ENCODE measurements around the gene POLH. TPM values are rescaled to one million over a fixed set of nuclear protein-coding genes. Genes with fewer than 3 reads are reported as not detected.

Gene POLH
- total RNA-seq, 6 donors from 2014 or later: 9.1 to 27.5 (median 19.8) TPM

DNA sequence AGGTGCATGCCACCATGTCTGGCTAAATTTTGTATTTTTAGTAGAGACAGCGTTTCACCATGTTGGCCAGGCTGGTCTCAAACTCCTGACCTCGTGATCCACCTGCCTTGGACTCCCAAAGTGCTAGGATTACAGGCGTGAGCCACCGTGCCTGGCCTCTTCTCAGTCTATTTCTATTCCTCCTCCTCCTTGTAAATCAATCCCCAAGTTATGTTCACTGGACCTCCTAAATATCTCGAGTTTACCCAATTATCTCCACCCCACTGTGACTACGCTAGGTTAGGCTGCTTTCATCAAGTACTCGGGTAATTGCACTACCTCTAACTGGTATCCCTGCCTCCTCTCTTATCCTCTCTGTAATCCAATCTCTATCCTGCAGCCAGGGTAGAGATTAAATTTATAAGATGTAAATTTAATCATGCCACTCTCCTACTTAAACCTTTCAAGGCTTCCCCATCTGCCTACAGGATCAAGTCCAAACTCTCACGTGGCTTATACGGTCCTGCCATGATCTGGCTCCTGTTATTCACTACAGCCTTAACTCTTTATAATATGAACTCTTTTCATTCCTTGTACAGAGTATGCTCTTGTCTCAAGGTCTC lies 58.8 kb downstream of the POLH start:
- no peaks in the 10 kb centered on the region for H3K9me3 ChIP-seq
- H3K36me3 ChIP-seq: peaks cover 3 to 19% (median 10%) of the 10 kb centered on the region in 4 donors
- peaks cover 33 to 48% (median 38%) of the 10 kb centered on the region in 4 donors for H3K4me1 ChIP-seq
- H3K27me3 ChIP-seq: no peaks in the 10 kb centered on the region
- H3K4me3 ChIP-seq: peak overlapping the region in 1 of 4 donors; percentile 64
- H3K27ac ChIP-seq: peak overlapping the region; percentile 84 to 92 (median 90)
- DNase-seq (no peak), ATAC-seq (ENCODE audit: low FRiP score in 2 of 2) (no peak)
- TF ChIP-seq EP300 (IDR thresholded peaks at IDR 0.05) (no peak), POLR2A (IDR thresholded peaks at IDR 0.05) (no peak), POLR2AphosphoS5 (IDR thresholded peaks at IDR 0.05) (no peak)
- TF ChIP-seq, protein P1, sequence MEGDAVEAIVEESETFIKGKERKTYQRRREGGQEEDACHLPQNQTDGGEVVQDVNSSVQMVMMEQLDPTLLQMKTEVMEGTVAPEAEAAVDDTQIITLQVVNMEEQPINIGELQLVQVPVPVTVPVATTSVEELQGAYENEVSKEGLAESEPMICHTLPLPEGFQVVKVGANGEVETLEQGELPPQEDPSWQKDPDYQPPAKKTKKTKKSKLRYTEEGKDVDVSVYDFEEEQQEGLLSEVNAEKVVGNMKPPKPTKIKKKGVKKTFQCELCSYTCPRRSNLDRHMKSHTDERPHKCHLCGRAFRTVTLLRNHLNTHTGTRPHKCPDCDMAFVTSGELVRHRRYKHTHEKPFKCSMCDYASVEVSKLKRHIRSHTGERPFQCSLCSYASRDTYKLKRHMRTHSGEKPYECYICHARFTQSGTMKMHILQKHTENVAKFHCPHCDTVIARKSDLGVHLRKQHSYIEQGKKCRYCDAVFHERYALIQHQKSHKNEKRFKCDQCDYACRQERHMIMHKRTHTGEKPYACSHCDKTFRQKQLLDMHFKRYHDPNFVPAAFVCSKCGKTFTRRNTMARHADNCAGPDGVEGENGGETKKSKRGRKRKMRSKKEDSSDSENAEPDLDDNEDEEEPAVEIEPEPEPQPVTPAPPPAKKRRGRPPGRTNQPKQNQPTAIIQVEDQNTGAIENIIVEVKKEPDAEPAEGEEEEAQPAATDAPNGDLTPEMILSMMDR (IDR thresholded peaks at IDR 0.05): no peak
- 80 to 85% methylated on average over 9 of the region's 9 CpGs for WGBS, 2 donors

DNA sequence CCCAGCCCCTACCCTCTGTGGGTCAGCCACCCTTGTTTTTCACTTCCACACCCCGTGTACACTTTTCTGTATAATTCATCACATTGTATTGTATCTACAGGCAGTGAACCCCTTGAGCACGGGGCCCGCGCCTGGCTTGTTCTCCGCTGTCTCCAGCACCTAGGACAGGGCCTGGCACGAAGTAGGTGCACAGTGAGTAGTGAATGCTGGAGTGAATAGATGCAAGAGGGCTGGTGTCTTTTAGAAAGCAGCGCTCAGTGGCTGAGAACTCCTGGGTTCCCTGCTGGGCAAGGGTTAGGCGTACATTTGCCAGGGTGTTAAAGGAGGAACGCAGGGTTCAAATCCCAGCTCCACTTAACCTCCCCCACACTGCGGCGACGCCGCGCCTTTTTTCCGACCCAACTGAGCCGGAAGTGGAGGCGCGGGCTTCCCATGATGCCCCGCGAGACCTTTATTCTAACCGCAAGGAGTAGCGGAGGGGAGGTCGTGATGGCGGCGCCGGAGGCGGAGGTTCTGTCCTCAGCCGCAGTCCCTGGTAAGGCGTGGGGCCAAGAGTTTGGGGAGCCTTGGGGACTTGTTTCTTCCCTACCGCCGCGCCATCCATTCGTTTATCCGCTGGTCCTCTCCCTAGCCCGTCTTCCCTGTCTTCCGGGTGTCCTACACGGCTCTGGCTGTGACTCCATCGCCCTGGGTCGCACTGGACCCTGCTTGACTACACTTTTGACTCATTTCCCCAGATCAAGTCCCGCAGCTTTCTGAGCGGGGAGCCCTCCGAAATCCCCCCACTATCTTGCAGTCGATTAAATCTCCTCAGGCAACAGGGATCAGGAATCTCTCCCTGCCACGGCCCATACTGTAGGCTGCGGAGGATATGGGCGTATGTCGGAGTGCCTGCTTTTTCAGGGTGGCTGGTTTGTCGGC lies 59.7 kb downstream of the POLH start, which contains the start of gene MAD2L1BP:
TSS of gene MAD2L1BP (plus strand) at position 454 of the 921 bp plus-strand sequence. CDS start at position 490, 36 bp downstream.
- H3K27me3 ChIP-seq: no peaks in the 10 kb centered on the region
- WGBS, 2 donors: 6 to 8% methylated on average over 38 to 48 of the region's 48 CpGs
- TF ChIP-seq POLR2A (IDR thresholded peaks at IDR 0.05) (peak in 3 of 4 donors; percentile 73 to 83 (median 76)), POLR2AphosphoS5 (IDR thresholded peaks at IDR 0.05) (peak; percentile 90 to 93), EP300 (IDR thresholded peaks at IDR 0.05) (no peak)
- TF ChIP-seq, protein P1 (IDR thresholded peaks at IDR 0.05): no peak
- peak; percentile 84 to 93 for DNase-seq
- peaks cover 28 to 46% (median 32%) of the 10 kb centered on the region in 4 donors for H3K4me1 ChIP-seq
- peak within 1 kb of the TSS; percentile 84 to 92 (median 90) for H3K27ac ChIP-seq
- peak within 1 kb of the TSS; percentile 64 to 91 (median 64) for H3K4me3 ChIP-seq
- peaks cover 8 to 27% (median 18%) of the 10 kb centered on the region in 4 donors for H3K36me3 ChIP-seq
- peak; percentile 94 to 97 for ATAC-seq (ENCODE audit: low FRiP score in 2 of 2)
- no peaks in the 10 kb centered on the region for H3K9me3 ChIP-seq

DNA sequence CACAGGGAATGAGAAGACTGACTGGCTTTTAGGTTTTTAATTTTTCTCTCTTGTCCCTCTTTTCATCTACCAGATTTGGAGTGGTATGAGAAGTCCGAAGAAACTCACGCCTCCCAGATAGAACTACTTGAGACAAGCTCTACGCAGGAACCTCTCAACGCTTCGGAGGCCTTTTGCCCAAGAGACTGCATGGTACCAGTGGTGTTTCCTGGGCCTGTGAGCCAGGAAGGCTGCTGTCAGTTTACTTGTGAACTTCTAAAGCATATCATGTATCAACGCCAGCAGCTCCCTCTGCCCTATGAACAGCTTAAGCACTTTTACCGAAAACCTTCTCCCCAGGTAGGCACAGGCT lies 60.3 kb downstream of the POLH start:
- no peak for TF ChIP-seq POLR2A (IDR thresholded peaks at IDR 0.05)
- no peak for TF ChIP-seq POLR2AphosphoS5 (IDR thresholded peaks at IDR 0.05)
- TF ChIP-seq EP300 (IDR thresholded peaks at IDR 0.05): no peak
- TF ChIP-seq, protein P1 (IDR thresholded peaks at IDR 0.05): no peak
- Histone ChIP-seq H3K4me3 (peak overlapping the region; percentile 64 to 91 (median 64)), H3K27ac (peak overlapping the region; percentile 84 to 92 (median 90)), H3K36me3 (peaks cover 8 to 34% (median 23%) of the 10 kb centered on the region in 4 donors), H3K9me3 (no peaks in the 10 kb centered on the region), H3K27me3 (no peaks in the 10 kb centered on the region), H3K4me1 (peaks cover 28 to 46% (median 31%) of the 10 kb centered on the region in 4 donors)
- WGBS, 2 donors: 15 to 25% methylated on average over 7 of the region's 7 CpGs
- ATAC-seq (ENCODE audit: low FRiP score in 2 of 2) (peak in 1 of 2 donors; percentile 9), DNase-seq (peak in 1 of 2 donors; percentile 42)

DNA sequence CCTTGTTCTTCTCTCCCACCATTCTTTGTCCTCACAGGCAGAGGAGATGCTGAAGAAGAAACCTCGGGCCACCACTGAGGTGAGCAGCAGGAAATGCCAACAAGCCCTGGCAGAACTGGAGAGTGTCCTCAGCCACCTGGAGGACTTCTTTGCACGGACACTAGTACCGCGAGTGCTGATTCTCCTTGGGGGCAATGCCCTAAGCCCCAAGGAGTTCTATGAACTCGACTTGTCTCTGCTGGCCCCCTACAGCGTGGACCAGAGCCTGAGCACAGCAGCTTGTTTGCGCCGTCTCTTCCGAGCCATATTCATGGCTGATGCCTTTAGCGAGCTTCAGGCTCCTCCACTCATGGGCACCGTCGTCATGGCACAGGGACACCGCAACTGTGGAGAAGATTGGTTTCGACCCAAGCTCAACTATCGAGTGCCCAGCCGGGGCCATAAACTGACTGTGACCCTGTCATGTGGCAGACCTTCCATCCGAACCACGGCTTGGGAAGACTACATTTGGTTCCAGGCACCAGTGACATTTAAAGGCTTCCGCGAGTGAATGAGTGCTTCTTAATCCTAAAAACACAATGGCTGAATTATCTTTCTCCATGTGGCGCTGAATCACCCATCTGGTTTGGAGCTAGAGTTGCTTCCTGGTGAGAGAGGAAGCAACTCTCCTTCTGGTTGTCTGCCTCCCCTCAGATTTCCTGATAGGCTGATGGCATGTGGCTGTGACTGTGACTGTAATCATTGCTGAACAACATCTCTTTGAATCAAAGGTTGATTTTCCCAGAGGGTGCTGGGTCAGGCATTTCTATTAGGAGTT lies 64.2 kb downstream of the POLH start:
- Histone ChIP-seq H3K27ac (no peak overlapping the region), H3K36me3 (peaks cover 8 to 48% (median 30%) of the 10 kb centered on the region in 4 donors), H3K27me3 (no peaks in the 10 kb centered on the region), H3K9me3 (no peaks in the 10 kb centered on the region), H3K4me3 (no peak overlapping the region), H3K4me1 (peaks cover 27 to 52% (median 35%) of the 10 kb centered on the region in 4 donors)
- TF ChIP-seq, protein P1 (IDR thresholded peaks at IDR 0.05): no peak
- no peak for TF ChIP-seq POLR2A (IDR thresholded peaks at IDR 0.05)
- no peak for TF ChIP-seq EP300 (IDR thresholded peaks at IDR 0.05)
- TF ChIP-seq POLR2AphosphoS5 (IDR thresholded peaks at IDR 0.05): no peak
- DNase-seq: no peak
- 91 to 93% methylated on average over 14 to 21 of the region's 21 CpGs for WGBS, 2 donors
- no peak for ATAC-seq (ENCODE audit: low FRiP score in 2 of 2)
